Parathyroid adenoma (tissue), 2 donors: ENCODE data around the gene OBI1.

Source experiments
- H2AFZ ChIP-seq: fragments of 300-600 bp; sonication (generic); one replicate; pipeline ENCODE4 v1.7.0; 2017; ENCODE audit warnings: antibody characterized with exemption, mild to moderate bottlenecking
- H3K27ac ChIP-seq: fragments of 300-600 bp; sonication (generic); one replicate; pipeline ENCODE4 v1.7.0; 2017
- H3K27me3 ChIP-seq: fragments of 300-600 bp; sonication (generic); one replicate; pipeline ENCODE4 v1.7.0; 2017; ENCODE audit warnings: low read length; ENCODE audit not compliant: control insufficient read depth, insufficient read depth
- H3K36me3 ChIP-seq: fragments of 300-600 bp; sonication (generic); one replicate; pipeline ENCODE4 v1.7.0; 2017; ENCODE audit warnings: low read length; ENCODE audit not compliant: control insufficient read depth, insufficient read depth
- H3K4me1 ChIP-seq: fragments of 300-600 bp; sonication (generic); one replicate; pipeline ENCODE4 v1.7.0; 2017; ENCODE audit warnings: control low read depth
- H3K4me2 ChIP-seq: fragments of 300-600 bp; sonication (generic); one replicate; pipeline ENCODE4 v1.7.0; 2017; ENCODE audit warnings: low read length
- H3K4me3 ChIP-seq: fragments of 300-600 bp; sonication (generic); one replicate; pipeline ENCODE4 v1.7.0; 2017; ENCODE audit warnings: low read depth, low read length
- H3K79me2 ChIP-seq: fragments of 300-600 bp; sonication (generic); one replicate; pipeline ENCODE4 v1.7.0; 2017; ENCODE audit warnings: control low read depth
- H3K9ac ChIP-seq: fragments of 300-600 bp; sonication (generic); one replicate; pipeline ENCODE4 v1.7.0; 2017; ENCODE audit warnings: mild to moderate bottlenecking
- H3K9me3 ChIP-seq: fragments of 300-600 bp; sonication (generic); one replicate; pipeline ENCODE4 v1.7.0; 2017; ENCODE audit warnings: low read length; ENCODE audit not compliant: control insufficient read depth
- CTCF ChIP-seq: fragments of 300-600 bp; sonication (generic); IDR thresholded peaks from one replicate; pipeline ENCODE4 v1.7.0; 2017; ENCODE audit warnings: antibody characterized with exemption, mild to moderate bottlenecking
- donor health status: primary hyperparathyroidism.

OBI1 gene

GRCh38 chr13:78658630-78659449, at the start of gene OBI1:
Gene OBI1 (minus strand): TSS chr13:78659155. CDS start chr13:78659120, 35 bp downstream.
- no peaks in the 10 kb centered on the region for H3K4me1 ChIP-seq

GRCh38 chr13:78701383-78701782, 42.4 kb upstream of the OBI1 start:
- Histone ChIP-seq H3K27me3 (no peaks in the 10 kb centered on the region), H3K9me3 (no peaks in the 10 kb centered on the region), H3K4me3 (no peak overlapping the region), H3K79me2 (no peaks in the 10 kb centered on the region), H3K4me2 (no peak overlapping the region), H2AFZ (no peak overlapping the region), H3K36me3 (no peaks in the 10 kb centered on the region), H3K4me1 (no peaks in the 10 kb centered on the region), H3K9ac (no peak overlapping the region), H3K27ac (no peak overlapping the region)
- TF ChIP-seq CTCF: no peak

More at GRCh38 chr13:78658630-78659449, at the start of gene OBI1:
- peaks cover 6% of the 10 kb centered on the region for H3K79me2 ChIP-seq
- no peaks in the 10 kb centered on the region for H3K36me3 ChIP-seq
- TF ChIP-seq CTCF: no peak
- H3K9ac ChIP-seq: no peak within 1 kb of the TSS
- H3K27ac ChIP-seq: no peak within 1 kb of the TSS
- peak within 1 kb of the TSS; percentile 86 for H3K4me2 ChIP-seq
- peak within 1 kb of the TSS; percentile 89 for H3K4me3 ChIP-seq
- H3K9me3 ChIP-seq: no peaks in the 10 kb centered on the region
- peak within 1 kb of the TSS; percentile 86 for H2AFZ ChIP-seq
- H3K27me3 ChIP-seq: no peaks in the 10 kb centered on the region

- Histone ChIP-seq H3K4me2 (no peak overlapping the region), H3K9ac (no peak overlapping the region), H2AFZ (no peak overlapping the region), H3K4me1 (no peaks in the 10 kb centered on the region), H3K36me3 (no peaks in the 10 kb centered on the region), H3K27ac (no peak overlapping the region), H3K9me3 (no peaks in the 10 kb centered on the region), H3K79me2 (no peaks in the 10 kb centered on the region), H3K4me3 (no peak overlapping the region), H3K27me3 (no peaks in the 10 kb centered on the region)
- no peak for TF ChIP-seq CTCF
Observed at GRCh38 chr13:78700121-78700910, 41.4 kb upstream of the OBI1 start.

DNA sequence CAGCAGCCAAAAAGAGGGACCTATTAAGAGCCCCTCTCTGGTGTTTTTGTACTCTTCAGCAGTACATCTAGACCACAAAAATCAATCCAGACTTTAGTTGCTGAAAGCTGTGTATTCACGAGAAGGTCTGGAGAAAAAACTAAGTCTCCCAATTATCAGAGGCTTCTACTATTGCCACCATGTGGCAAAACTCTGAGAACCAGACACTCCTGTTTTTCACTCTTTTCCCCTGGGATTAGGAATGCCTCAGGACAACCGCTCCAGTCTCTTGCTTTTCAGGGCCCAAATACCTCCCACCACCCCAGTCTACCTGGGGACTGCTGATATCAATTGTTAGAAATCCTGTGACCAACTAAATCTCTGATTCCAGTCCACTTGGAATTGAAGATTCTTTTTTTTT, 30.1 kb upstream of the OBI1 start:
- H3K36me3 ChIP-seq: no peaks in the 10 kb centered on the region
- TF ChIP-seq CTCF: no peak

More for the DNA sequence above, 30.1 kb upstream of the OBI1 start:
- H3K4me3 ChIP-seq: no peak overlapping the region
- H3K27ac ChIP-seq: no peak overlapping the region
- H2AFZ ChIP-seq: no peak overlapping the region
- H3K9ac ChIP-seq: no peak overlapping the region
- no peak overlapping the region for H3K4me2 ChIP-seq
- H3K4me1 ChIP-seq: no peaks in the 10 kb centered on the region
- no peaks in the 10 kb centered on the region for H3K79me2 ChIP-seq
- no peaks in the 10 kb centered on the region for H3K27me3 ChIP-seq
- H3K9me3 ChIP-seq: no peaks in the 10 kb centered on the region
